Right lobe of liver (tissue), 6 donors: ENCODE data around the gene IQSEC1. TPM values are rescaled to one million over a fixed set of nuclear protein-coding genes. Genes with fewer than 3 reads are reported as not detected.

Source experiments
- ATAC-seq, 4 donors: fragments of 200-7000 bp; cut with Tn5 transposase; one replicate each; pipeline ENCODE4 v1.9.1; 2020; ENCODE audit warnings: mild to moderate bottlenecking in 4 of 4, moderate library complexity in 4 of 4
- DNase-seq, 3 donors: peaks; one replicate each; pipeline ENCODE4 v3.0.0-alpha.2; 2020
- H3K27ac ChIP-seq, 3 donors: fragments of 200-600 bp; one replicate each; pipeline ENCODE4 v1.8.0; 2022
- H3K27me3 ChIP-seq, 2 donors: fragments of 200-600 bp; one replicate each; pipeline ENCODE4 v1.8.0; 2022
- H3K36me3 ChIP-seq, 4 donors: fragments of 200-600 bp; sonication (generic) in 1 of 4; one replicate each; pipeline versions ENCODE4 v1.5.1 to v1.8.0; 2017 to 2022; ENCODE audit warnings: control low read depth in 1 of 4
- H3K4me1 ChIP-seq, 4 donors: fragments of 200-600 bp; sonication (generic) in 1 of 4; one replicate each; pipeline versions ENCODE4 v1.5.1 to v1.8.0; 2017 to 2022; ENCODE audit warnings: control low read depth in 1 of 4
- H3K4me3 ChIP-seq, 3 donors: fragments of 200-600 bp; one replicate each; pipeline ENCODE4 v1.8.0; 2022
- H3K9me3 ChIP-seq, 4 donors: fragments of 200-600 bp; sonication (generic) in 1 of 4; one replicate each; pipeline versions ENCODE4 v1.5.1 to v1.8.0; 2017 to 2022; ENCODE audit warnings: control low read depth in 1 of 4
- POLR2A ChIP-seq: fragments of 450-650 bp; IDR thresholded peaks from one replicate; pipeline ENCODE4 v1.6.1; 2017; ENCODE audit warnings: antibody characterized with exemption, mild to moderate bottlenecking
- WGBS: methylation state at CpG from one replicate; pipeline ENCODE4 v1.1.6; 2018; ENCODE audit warnings: low coverage, low lambda C conversion rate; ENCODE audit not compliant: insufficient coverage; ENCODE audit errors: missing lambda C conversion rate; 5-methylcytosine and 5-hydroxymethylcytosine counted together
- intact Hi-C, 2 donors: fragments of 100-400 bp; cut with DNase I; formaldehyde crosslinking; loops; one replicate each; pipeline versions ENCODE4 v1.11.2 to v1.14.1; 2022
- total RNA-seq, 6 experiments: library from RNA; depleted of rRNA in 2 of 6; stranded (reverse); fragments of >200 nt in 2 of 6; fragmentation: NEBNext Ultra II Directional in 3 of 6; extraction: Animal tissue kit (Norgen Biotek cat#: 25700) in 3 of 6; gene quantifications; one replicate each; pipeline versions ENCODE4 v1.1.0 to v1.2.4, GENCODE V29; 2016 to 2023
- TF ChIP-seq, protein P1 (sequence below), 4 donors: fragments of 200-600 bp in 3 of 4; fragments of 450-650 bp in 1 of 4; IDR thresholded peaks; one replicate each; pipeline versions ENCODE4 v1.5.1 to v1.8.0; 2016 to 2022; ENCODE audit warnings: antibody characterized with exemption in 4 of 4, mild to moderate bottlenecking in 2 of 4
- donor health status: DM: no; HTN: yes; CAD: no.
- donor health status: DM: no; HTN: no; CAD: no.
- donor health status: DM: no; HTN: no; CAD: no.
- donor health status: DM: no; HTN: yes; CAD: no.
- donor health status: DM: no; HTN: yes; CAD: no.

The IQSEC1 gene
- total RNA-seq, 6 experiments from 2014 or later: 32.1 to 61.3 (median 48.9) TPM

DNA sequence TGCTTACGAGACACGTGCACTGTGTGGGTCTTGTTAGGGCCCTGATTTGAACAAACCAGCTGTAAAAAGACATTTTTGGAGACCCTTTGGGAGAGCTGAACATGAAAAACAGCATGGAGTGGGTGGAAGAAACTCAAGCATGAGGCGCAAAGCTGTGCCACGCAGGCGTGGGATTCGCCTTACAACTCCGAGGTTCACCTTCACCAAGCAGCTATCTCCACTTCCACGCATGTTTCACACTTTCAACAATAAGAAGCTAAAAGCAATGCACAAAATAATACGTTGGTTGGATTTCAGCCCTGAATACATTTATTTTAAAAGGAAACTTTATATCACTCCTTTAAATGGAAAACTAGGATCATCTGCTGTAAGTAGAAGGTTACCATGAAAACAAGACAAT is 42.5 kb downstream of the IQSEC1 start:
- TF ChIP-seq, protein P1, sequence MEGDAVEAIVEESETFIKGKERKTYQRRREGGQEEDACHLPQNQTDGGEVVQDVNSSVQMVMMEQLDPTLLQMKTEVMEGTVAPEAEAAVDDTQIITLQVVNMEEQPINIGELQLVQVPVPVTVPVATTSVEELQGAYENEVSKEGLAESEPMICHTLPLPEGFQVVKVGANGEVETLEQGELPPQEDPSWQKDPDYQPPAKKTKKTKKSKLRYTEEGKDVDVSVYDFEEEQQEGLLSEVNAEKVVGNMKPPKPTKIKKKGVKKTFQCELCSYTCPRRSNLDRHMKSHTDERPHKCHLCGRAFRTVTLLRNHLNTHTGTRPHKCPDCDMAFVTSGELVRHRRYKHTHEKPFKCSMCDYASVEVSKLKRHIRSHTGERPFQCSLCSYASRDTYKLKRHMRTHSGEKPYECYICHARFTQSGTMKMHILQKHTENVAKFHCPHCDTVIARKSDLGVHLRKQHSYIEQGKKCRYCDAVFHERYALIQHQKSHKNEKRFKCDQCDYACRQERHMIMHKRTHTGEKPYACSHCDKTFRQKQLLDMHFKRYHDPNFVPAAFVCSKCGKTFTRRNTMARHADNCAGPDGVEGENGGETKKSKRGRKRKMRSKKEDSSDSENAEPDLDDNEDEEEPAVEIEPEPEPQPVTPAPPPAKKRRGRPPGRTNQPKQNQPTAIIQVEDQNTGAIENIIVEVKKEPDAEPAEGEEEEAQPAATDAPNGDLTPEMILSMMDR (IDR thresholded peaks at IDR 0.05): no peak
- no peak for TF ChIP-seq POLR2A

DNA sequence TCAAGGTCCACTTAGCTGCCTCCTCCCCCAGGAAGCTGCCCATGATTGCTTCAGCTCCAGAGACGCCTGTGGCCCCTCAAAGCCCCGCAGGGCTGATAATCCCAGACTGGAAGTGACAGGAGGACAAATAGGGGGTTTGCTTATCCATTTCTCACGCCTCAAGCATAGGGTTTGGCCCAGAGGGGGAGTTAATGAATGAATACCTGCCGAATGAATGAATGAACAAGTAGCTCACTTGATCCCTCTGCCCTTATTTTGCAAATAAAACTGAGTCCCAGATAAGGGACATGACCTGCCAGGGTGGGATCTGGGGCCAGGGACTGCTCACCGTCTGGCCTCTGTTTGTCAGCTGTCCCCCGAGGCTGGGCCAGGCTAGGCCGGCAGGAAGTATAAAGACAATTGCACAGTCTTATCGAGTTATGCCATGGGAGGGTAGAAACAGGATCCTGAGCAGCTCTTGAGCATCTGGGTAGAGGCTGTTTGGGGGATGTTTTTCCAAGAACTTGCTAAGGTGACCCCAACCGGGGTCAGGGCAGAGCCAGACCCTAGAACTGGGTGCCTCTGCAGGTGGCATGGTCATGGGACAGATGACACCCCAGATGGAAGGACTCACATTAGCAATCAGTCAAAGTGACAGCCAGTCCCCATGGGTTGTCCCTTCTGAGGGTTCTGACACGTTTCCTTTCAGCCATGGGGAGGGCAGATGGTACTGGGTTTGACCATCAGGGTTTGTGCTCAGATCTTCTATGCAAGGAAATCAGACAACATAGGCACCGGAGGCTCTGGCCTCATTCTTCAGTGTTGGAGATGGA is 45.0 kb downstream of the IQSEC1 start:
- WGBS: 83% methylated on average over 5 of the region's 11 CpGs
- Histone ChIP-seq H3K4me1 (no peaks in the 10 kb centered on the region), H3K9me3 (no peaks in the 10 kb centered on the region), H3K36me3 (no peaks in the 10 kb centered on the region), H3K27me3 (no peaks in the 10 kb centered on the region), H3K4me3 (no peak overlapping the region), H3K27ac (no peak overlapping the region)
- TF ChIP-seq POLR2A: no peak
- TF ChIP-seq, protein P1 (IDR thresholded peaks at IDR 0.05): no peak
- ATAC-seq: no peak
- intact Hi-C loops: no loop called here
- peak in 2 of 3 donors; percentile 6 to 19 for DNase-seq

More for the DNA sequence above, 42.5 kb downstream of the IQSEC1 start:
- H3K36me3 ChIP-seq: no peaks in the 10 kb centered on the region
- no peak overlapping the region for H3K27ac ChIP-seq
- 85% methylated on average over 9 of the region's 9 CpGs for WGBS
- H3K27me3 ChIP-seq: no peaks in the 10 kb centered on the region
- H3K9me3 ChIP-seq: no peaks in the 10 kb centered on the region
- DNase-seq: no peak
- no peaks in the 10 kb centered on the region for H3K4me1 ChIP-seq
- intact Hi-C loops: no loop called here
- H3K4me3 ChIP-seq: no peak overlapping the region
- no peak for ATAC-seq

DNA sequence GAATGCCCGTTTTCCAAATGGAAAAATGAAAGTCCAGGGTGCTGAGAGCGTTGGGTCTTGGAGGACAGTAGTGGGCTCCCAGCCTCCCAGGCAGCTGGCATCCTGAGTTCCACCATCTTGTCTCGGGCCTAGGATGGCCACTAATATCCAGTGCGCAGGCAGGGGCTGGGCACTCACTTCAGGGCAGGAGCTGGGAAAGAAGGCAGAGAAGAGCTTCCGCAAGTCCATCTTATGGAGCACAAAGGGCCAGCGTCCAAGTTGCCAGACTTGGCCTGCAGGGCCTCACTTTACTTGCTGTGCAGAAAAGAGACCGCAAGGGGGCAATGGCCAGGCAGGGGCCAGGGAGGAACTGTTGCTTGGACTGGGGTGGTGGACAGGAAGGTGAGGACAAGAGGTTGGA is 46.1 kb downstream of the IQSEC1 start:
- Histone ChIP-seq H3K4me1 (no peaks in the 10 kb centered on the region), H3K4me3 (no peak overlapping the region), H3K36me3 (no peaks in the 10 kb centered on the region), H3K9me3 (no peaks in the 10 kb centered on the region), H3K27ac (no peak overlapping the region), H3K27me3 (no peaks in the 10 kb centered on the region)
- no peak for TF ChIP-seq POLR2A
- TF ChIP-seq, protein P1 (IDR thresholded peaks at IDR 0.05): no peak
- no peak for ATAC-seq
- peak in 1 of 3 donors; percentile 31 for DNase-seq
- 93% methylated on average over 5 of the region's 7 CpGs for WGBS
- intact Hi-C loops: no loop called here

DNA sequence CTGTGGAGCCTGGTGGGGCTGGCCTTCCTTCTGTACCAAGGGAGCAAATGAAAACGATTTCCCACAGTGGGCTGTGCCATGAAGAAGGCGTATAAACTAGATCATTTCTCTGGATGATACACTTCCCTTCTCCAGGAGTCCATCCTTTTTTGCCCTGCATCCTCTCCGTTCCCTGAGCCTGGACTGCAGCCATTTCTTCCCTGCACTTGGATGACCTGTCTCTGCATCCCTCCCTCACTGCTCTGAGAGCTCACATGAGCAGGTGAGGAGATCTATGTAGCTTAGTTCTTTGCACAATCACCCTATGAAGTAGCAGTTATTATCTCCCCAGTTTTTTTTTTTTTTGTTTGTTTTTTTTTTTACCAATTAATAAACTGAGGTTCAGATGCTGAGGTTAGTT is 46.7 kb downstream of the IQSEC1 start:
- intact Hi-C loops: no loop called here

More for the DNA sequence above, 46.7 kb downstream of the IQSEC1 start:
- no peaks in the 10 kb centered on the region for H3K27me3 ChIP-seq
- no peaks in the 10 kb centered on the region for H3K9me3 ChIP-seq
- TF ChIP-seq POLR2A: no peak
- TF ChIP-seq, protein P1 (IDR thresholded peaks at IDR 0.05): no peak
- DNase-seq (no peak), ATAC-seq (no peak)
- H3K36me3 ChIP-seq: no peaks in the 10 kb centered on the region
- H3K27ac ChIP-seq: no peak overlapping the region
- H3K4me3 ChIP-seq: no peak overlapping the region
- H3K4me1 ChIP-seq: no peaks in the 10 kb centered on the region
- no CpG with 5 or more reads among the region's 3 CpGs for WGBS
